GM21526 (cell line): ENCODE measurements around the gene ECE1.
"Not testable (repeated sequence)": the region's sequence is repeated elsewhere in the genome, so short reads cannot be mapped to it uniquely, and the experiment has no call there.

ENCODE experiments used
- ATAC-seq: cut with Tn5 transposase; IDR thresholded peaks from one replicate; pipeline ENCODE4 v1.9.1; 2021; ENCODE audit warnings: moderate library complexity; ENCODE audit not compliant: unreplicated experiment, low FRiP score

ECE1 gene

DNA sequence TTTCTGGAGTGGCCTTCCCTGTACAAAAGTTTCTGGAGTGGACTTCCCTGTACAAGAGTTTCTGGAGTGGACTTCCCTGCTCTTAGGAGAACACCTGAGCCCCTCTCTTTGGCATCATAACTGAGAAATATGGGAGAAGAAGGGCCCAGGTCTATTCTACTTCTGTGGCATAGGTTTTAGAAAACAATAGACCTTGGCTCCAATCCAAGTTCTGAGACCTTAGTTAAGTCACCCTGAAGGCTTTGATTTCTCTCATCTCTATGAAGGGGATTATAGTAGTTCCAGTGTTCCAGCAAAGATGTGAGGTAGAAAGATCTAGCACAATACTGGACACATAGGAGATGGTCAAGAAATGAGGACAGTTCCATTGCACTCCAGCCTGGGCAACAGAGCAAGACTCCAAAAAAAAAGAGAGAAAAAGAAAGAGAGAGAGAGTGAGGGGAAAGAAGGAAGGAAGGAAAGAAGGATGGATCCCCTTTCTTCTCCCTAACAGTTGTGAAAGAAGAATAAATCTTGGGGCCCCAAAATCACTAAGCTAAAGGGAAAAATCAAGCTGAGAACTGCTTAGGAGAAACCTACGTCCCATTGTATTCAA, 100.3 kb downstream of the ECE1 start:
- no peak for ATAC-seq

GRCh38 chr1:21189421-21189820, 100.8 kb downstream of the ECE1 start:
- no peak for ATAC-seq

GRCh38 chr1:21188235-21188634, 102.0 kb downstream of the ECE1 start:
- ATAC-seq = no peak

DNA sequence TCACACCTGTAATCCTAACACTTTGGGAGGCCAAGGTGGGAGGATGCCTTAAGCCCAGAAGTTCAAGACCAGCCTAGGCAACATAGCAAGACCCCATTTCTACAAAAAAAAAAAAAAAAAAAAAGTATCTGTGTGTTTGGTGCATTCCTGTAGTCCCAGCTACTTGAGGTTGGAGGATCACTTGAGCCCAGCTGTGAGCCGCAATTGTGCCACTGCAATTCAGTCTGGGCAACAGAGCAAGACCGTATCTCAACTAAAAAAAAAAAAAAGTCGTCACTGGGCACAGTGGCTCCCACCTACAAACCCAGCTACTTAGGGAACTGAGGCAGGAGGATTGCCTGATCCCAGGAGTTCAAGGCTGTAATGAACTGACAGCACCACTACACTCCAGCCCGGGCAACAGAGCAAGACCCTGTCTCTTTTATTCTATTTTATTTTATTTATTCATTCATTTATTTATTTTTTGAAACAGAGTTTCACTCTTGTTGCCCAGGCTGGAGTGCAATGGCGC, 105.0 kb downstream of the ECE1 start:
- ATAC-seq = no peak

- ATAC-seq = no peak
Observed at GRCh38 chr1:21184276-21184675, 106.0 kb downstream of the ECE1 start.

DNA sequence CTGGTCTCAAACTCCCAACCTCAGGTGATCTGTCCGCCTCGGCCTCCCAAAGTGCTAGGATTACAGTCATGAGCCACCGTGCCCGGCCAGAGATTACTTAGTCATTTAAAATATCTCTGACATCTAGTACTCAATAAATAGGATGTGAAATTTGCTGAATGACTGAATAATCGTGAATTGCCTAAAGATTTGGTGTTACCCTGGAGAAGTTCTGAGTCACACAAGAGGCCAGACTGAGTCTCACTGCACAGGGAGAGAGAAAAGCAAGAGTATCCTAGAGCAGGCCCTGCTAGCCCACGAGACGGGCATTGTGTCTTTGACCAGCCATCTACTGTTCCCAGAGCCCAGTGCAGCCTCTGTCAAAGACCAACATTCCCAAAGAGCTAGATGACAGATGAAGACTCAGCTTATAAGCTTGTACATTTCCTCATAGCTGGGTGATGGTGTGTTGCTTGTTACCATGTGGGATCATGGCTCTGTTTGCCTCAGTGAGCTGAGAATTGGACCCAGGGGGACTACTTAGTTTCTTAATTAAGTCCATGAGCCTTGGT, 108.0 kb downstream of the ECE1 start:
- ATAC-seq = no peak

DNA sequence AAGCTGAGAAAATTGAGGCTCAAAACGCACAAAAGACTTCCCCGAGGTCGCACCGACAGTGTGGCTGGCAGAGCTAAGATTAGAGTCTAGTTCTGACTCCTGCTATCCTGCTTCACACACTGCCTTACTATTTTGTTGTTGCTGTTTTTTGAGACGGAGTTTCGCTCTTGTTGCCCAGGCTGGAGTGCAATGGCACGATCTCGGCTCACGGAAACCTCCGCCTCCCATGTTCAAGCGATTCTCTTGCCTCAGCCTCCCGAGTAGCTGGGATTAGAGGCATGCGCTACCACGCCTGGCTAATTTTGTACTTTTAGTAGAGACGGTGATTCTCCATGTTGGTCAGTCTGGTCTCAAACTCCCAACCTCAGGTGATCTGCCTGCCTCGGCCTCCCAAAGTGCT, 112.0 kb downstream of the ECE1 start:
- not testable (repeated sequence) for ATAC-seq

- ATAC-seq = peak; percentile 77
Observed at GRCh38 chr1:21176586-21177555, 113.4 kb downstream of the ECE1 start, which contains the start of gene EIF4G3. TSS of gene EIF4G3 (minus strand) at chr1:21176897. CDS start at chr1:21002742, 174,155 bp downstream.

DNA sequence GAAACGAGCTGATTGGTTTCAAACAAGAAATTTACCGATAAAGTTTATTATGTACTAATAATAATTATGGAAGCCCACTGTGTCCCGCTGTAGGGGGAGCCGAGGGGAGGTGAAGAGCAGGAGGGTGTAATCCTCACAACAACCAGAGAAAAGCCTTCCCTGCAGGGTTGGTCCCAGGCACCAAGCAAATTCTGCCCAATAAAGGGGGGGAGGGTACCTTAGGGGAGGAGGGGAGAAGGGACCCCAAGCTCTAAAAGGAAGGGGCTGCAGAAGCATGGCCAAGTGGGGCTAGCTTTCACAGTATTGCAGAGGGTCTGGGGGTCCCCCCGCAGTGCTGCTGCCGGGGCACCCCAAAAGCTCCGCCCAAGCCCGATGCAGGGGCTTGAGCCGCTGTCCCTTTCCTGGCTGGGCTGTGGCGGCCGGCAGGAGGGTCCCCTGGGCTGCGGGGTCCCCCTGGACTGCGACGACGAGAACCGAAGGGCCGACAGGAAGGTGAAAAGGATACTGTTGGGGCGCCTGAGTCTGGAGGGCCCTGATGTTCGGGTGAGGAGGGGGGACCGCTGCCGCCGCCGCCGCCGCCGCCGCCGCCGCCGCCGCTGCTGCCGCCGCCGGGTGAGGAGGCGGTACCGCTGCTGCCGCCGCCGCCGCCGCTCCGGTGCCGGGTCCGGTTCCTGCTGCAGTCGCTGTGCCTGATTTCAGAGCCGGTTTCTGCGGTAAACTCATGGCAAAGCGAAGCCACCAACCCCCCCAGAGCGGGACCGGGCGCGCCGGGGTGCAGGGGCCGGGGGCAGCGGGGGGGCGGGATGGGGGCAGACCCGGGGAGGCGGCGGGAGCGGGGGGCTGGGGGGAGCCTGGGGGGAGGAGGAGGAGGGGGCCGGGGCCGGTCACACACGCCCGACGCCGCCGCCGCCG, 114.3 kb downstream of the ECE1 start:
- peak; percentile 22 for ATAC-seq

DNA sequence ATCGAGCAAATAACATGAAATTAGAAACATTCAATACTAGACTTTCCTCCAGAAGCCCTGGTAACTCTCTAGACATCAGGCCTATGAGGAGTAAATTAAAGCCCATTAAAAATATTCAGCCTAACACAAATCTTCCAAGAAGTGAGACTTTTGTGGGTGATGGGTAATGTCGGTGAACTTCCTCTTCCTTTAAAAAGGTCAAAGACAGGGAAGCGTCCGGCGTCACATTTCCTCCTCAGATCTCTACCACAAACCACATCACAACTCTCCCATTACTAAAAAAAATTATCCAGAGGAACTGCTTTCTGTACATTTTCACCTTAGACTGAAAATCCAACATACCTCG, 115.0 kb downstream of the ECE1 start:
- no peak for ATAC-seq

DNA sequence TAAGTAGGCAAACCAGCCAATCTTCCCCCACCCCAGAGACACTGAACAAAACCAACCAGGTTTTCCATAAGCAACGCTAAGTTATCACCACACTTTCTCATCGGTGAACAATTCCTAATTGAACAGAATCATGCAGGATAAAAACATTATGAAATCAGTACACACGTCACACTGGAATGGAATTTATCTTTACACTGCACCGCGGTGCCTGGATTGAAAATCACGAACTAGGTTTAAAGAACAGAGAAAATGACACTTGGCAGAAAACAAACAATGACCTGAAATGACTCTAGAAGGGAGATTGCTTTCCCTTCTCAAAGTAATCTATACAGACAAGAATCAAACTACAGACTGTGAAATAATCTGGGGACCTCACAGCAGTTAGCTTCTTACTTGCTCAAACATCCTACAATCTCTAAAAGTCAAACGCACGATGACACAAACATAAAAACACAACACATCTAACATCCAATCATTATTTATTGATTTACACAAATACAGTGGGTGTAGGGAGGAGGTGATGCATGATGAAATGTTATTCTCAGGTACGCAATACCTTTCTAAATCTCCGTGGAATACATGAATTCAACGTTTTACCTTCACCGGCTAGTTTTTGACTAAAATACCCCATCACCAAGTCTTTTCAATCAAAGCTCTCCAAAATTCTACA, 115.5 kb downstream of the ECE1 start:
- no peak for ATAC-seq

DNA sequence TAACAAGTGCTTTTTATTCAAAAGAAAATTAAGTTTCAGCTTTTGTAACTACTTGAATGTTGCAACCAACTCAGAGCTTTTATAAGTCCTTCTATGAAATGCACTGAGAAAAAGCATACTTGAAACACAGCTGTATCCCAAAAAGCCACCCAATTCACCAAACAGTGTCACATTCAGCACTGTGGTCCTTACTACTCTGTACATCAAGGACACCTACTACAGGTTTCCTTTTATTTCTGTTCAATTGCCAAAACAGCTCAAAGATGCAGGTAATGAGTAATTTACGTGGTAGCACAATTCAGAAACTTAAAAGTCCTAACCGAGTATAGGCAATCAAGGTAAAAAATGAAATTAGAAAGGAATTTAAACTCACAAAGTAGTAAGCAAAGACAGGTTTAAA, 116.0 kb downstream of the ECE1 start:
- ATAC-seq = no peak

DNA sequence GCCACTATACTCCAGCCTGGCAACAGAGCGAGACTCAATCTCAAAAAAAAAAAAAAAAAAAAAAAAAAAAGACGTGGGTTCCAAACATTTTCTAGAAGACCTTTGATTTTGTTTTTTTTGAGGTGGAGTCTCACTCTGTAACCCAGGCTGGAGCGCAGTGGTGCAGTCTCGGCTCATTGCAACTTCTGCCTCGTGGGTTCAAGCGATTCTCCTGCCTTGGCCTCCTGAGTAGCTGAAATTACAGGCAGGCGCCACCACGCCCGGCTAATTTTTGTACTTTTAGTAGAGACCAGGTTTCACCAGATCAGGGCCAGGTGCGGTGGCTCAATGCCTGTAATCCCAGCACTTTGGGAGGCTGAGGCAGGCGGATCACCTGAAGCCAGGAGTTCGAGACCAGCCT, 117.2 kb downstream of the ECE1 start:
- not testable (repeated sequence) for ATAC-seq

DNA sequence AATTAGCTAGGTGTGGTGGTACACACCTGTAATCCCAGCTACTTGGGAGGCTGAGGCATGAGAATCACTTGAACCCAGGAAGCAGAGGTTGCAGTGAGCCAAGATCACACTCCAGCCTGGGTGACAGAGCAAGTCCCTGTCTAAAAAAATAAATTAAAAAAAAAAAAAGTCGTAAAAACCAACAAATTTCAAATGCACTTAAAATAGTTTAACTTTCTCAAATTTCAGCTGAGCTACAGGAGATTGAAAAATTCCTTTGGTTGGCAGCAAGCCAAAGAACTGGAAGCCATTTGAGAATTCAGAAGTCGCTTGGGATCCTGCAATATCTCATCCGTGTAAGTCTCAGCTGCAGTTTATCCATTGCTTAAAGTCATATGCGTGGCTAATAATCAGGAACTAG, 119.4 kb downstream of the ECE1 start:
- ATAC-seq = not testable (repeated sequence)

GRCh38 chr1:21168444-21168843, 121.8 kb downstream of the ECE1 start:
- no peak for ATAC-seq
